ENCODE data around the gene DCC.

Gene DCC

DNA sequence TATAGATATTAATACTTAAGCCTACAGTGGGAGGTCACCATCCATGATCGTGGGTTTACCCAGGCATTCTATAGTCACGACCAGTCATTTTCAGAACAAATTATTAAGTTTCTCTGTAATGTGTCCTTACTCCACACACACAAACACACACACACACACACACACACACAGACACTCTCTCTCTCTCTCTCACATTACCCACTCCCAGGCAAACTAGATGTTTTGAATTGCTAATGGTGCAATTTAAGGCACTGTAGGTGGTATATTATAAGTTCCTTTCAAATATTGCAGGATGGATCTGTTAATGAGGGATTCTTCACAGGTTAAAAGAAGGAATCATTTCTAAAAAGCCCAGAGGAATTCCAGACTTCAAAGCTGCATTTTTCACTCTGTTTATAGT, 1226.6 kb downstream of the DCC start:
- no peaks in the 10 kb centered on the region for H3K9me2 ChIP-seq (replicated peaks; ENCODE audit: insufficient read depth, low read length)
- no peaks in the 10 kb centered on the region for H3K4me1 ChIP-seq (ENCODE audit: low read length)
- no peaks in the 10 kb centered on the region for H4K20me1 ChIP-seq (ENCODE audit: insufficient read depth, low read length)
- no peaks in the 10 kb centered on the region for H3K79me2 ChIP-seq (ENCODE audit: low read length)
- no peak for TF ChIP-seq EZH2 (optimal IDR thresholded peaks at IDR 0.05; ENCODE audit: low read depth, low read length)
- no peak for TF ChIP-seq EZH2phosphoT487 (IDR thresholded peaks at IDR 0.05; ENCODE audit: low read length)
- TF ChIP-seq, protein P1, sequence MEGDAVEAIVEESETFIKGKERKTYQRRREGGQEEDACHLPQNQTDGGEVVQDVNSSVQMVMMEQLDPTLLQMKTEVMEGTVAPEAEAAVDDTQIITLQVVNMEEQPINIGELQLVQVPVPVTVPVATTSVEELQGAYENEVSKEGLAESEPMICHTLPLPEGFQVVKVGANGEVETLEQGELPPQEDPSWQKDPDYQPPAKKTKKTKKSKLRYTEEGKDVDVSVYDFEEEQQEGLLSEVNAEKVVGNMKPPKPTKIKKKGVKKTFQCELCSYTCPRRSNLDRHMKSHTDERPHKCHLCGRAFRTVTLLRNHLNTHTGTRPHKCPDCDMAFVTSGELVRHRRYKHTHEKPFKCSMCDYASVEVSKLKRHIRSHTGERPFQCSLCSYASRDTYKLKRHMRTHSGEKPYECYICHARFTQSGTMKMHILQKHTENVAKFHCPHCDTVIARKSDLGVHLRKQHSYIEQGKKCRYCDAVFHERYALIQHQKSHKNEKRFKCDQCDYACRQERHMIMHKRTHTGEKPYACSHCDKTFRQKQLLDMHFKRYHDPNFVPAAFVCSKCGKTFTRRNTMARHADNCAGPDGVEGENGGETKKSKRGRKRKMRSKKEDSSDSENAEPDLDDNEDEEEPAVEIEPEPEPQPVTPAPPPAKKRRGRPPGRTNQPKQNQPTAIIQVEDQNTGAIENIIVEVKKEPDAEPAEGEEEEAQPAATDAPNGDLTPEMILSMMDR (IDR thresholded peaks at IDR 0.05; ENCODE audit: low read length) = no peak
- no peak overlapping the region for H3K4me2 ChIP-seq (ENCODE audit: low read depth, low read length)
- no peaks in the 10 kb centered on the region for H3K9me3 ChIP-seq (replicated peaks; ENCODE audit: insufficient read depth, low read length)
- H3K27me3 ChIP-seq (replicated peaks; ENCODE audit: insufficient read depth, low read length) = no peaks in the 10 kb centered on the region
- no peak overlapping the region for H3K9ac ChIP-seq (ENCODE audit: low read length)
- H3K27ac ChIP-seq (ENCODE audit: low read length) = no peak overlapping the region
- no peaks in the 10 kb centered on the region for H3F3A ChIP-seq (ENCODE audit: insufficient read depth, low read length)
- no peak for DNase-seq
- no peak overlapping the region for H3K4me3 ChIP-seq (ENCODE audit: low read length)
- H2AFZ ChIP-seq (ENCODE audit: low read length) = no peak overlapping the region
- no peaks in the 10 kb centered on the region for H3K36me3 ChIP-seq (replicated peaks; ENCODE audit: insufficient read depth, low read length)

DNA sequence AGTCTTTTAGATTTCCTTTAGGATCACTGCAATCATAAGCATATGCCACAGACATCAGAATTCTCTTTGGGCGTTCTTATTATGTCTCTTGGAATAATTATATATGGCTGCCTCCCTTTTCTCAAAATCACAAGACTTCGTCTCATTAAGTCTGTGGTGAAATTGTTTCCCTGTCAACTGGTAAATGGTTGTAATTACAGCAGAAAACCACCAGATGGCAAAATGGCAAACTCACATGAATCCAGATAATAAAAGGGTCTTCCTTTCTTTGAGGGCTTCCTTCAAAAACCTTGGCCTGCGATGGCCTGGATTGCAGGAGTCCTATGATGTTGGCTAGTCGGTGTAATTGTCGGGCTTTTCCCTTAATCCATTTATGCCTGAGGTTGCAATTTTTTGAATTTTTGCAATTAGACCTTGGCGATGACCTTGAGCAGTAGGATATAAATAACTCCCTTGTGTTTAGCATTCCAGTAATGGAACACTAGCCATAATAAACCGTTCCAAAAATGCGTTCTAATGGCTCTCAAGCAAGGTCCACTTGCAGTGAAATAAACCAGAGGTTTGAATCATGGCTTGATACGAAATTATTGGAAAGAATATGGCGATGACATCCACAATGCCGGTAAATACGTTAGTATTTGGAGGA, 1228.1 kb downstream of the DCC start:
- H3K4me2 ChIP-seq (ENCODE audit: low read depth, low read length) = no peak overlapping the region
- no peak overlapping the region for H3K27ac ChIP-seq (ENCODE audit: low read length)
- no peaks in the 10 kb centered on the region for H3K4me1 ChIP-seq (ENCODE audit: low read length)
- no peaks in the 10 kb centered on the region for H4K20me1 ChIP-seq (ENCODE audit: insufficient read depth, low read length)
- no peak overlapping the region for H3K9ac ChIP-seq (ENCODE audit: low read length)
- TF ChIP-seq EZH2 (optimal IDR thresholded peaks at IDR 0.05; ENCODE audit: low read depth, low read length) = no peak
- no peak for TF ChIP-seq EZH2phosphoT487 (IDR thresholded peaks at IDR 0.05; ENCODE audit: low read length)
- TF ChIP-seq, protein P1 (IDR thresholded peaks at IDR 0.05; ENCODE audit: low read length) = peak; percentile 67
- no peaks in the 10 kb centered on the region for H3F3A ChIP-seq (ENCODE audit: insufficient read depth, low read length)
- no peak overlapping the region for H3K4me3 ChIP-seq (ENCODE audit: low read length)
- H3K9me3 ChIP-seq (replicated peaks; ENCODE audit: insufficient read depth, low read length) = no peaks in the 10 kb centered on the region
- no peaks in the 10 kb centered on the region for H3K27me3 ChIP-seq (replicated peaks; ENCODE audit: insufficient read depth, low read length)
- H3K9me2 ChIP-seq (replicated peaks; ENCODE audit: insufficient read depth, low read length) = no peaks in the 10 kb centered on the region
- peak; percentile 28 for DNase-seq
- no peaks in the 10 kb centered on the region for H3K36me3 ChIP-seq (replicated peaks; ENCODE audit: insufficient read depth, low read length)
- no peak overlapping the region for H2AFZ ChIP-seq (ENCODE audit: low read length)
- no peaks in the 10 kb centered on the region for H3K79me2 ChIP-seq (ENCODE audit: low read length)

Data from MM.1S (cell line).